Osteoblast (primary cell): ENCODE results near the gene OR5A1. TPM values are rescaled to one million over a fixed set of nuclear protein-coding genes. Genes with fewer than 3 reads are reported as not detected.

Experiments
- DNase-seq: peaks from one replicate; pipeline ENCODE4 v3.0.0; 2011; ENCODE audit warnings: low spot score, mixed read lengths; ENCODE audit not compliant: insufficient read length; ENCODE audit errors: missing footprints
- H2AFZ ChIP-seq: 2 replicates; pipeline ENCODE4 v1.6.0; 2011; ENCODE audit warnings: mild to moderate bottlenecking, low read length
- H3K27ac ChIP-seq: 2 replicates; pipeline ENCODE4 v1.5.1; 2011; ENCODE audit warnings: mild to moderate bottlenecking, low read depth, low read length, moderate library complexity
- H3K27me3 ChIP-seq: 2 replicates; pipeline ENCODE4 v1.6.0; 2012; ENCODE audit warnings: mild to moderate bottlenecking, control low read depth, inconsistent platforms, low read length, moderate library complexity; ENCODE audit not compliant: insufficient read depth
- H3K36me3 ChIP-seq: 2 replicates; pipeline ENCODE4 v1.5.1; 2011; ENCODE audit warnings: mild to moderate bottlenecking, low read length, control low read depth, moderate library complexity; ENCODE audit not compliant: insufficient read depth
- H3K4me1 ChIP-seq: 2 replicates; pipeline ENCODE4 v1.5.1; 2011; ENCODE audit warnings: mild to moderate bottlenecking, low read length, control low read depth, moderate library complexity; ENCODE audit not compliant: insufficient read depth
- H3K4me2 ChIP-seq: 2 replicates; pipeline ENCODE4 v1.6.0; 2011; ENCODE audit warnings: mild to moderate bottlenecking, low read length; ENCODE audit not compliant: insufficient read depth
- H3K4me3 ChIP-seq: fragments of 200-600 bp; sonication (generic); 3 replicates; pipeline ENCODE4 v1.5.1; 2012; ENCODE audit warnings: mild to moderate bottlenecking, low read length, inconsistent platforms; ENCODE audit not compliant: insufficient read depth
- H3K79me2 ChIP-seq: 2 replicates; pipeline ENCODE4 v1.6.0; 2012; ENCODE audit warnings: mild to moderate bottlenecking, low read length, control low read depth, inconsistent platforms; ENCODE audit not compliant: insufficient read depth
- H3K9me3 ChIP-seq: 2 replicates; pipeline ENCODE4 v1.5.1; 2011; ENCODE audit warnings: low read depth, low read length, control low read depth
- H4K20me1 ChIP-seq: 2 replicates; pipeline ENCODE4 v1.6.0; 2012; ENCODE audit warnings: mild to moderate bottlenecking, low read length, control low read depth; ENCODE audit not compliant: insufficient read depth
- CTCF ChIP-seq: IDR thresholded peaks from 2 replicates; pipeline ENCODE4 v1.5.1; 2011; ENCODE audit warnings: mild to moderate bottlenecking, low read depth, low read length, moderate library complexity; ENCODE audit errors: extremely low read depth
- total RNA-seq: library from RNA; depleted of rRNA; stranded (reverse); fragments of >200 nt; gene quantifications from 2 replicates; pipeline ENCODE4 v1.2.3, GENCODE V29; 2012

OR5A1 gene
- total RNA-seq, 1 donor = not detected

DNA sequence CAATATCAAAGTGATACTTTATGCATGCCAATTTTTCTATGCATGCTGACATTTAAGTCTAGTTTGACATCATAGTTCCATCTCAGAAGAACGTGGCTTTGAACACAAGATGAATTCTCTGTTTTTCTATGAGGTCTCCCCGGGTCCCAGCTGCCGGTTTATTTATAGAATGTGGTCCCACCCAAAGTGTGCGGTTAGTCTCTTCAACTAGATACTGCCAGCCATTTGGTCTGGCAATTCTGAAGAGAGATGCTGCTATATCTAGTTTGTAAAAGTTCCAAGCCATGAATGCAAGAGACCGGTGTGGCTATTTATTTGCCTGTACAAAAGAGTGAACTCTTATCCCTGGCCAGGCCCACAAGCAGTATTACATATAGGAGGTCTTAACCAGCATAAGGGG is 19.2 kb upstream of the OR5A1 start:
- no peak for TF ChIP-seq CTCF
- DNase-seq = no peak

DNA sequence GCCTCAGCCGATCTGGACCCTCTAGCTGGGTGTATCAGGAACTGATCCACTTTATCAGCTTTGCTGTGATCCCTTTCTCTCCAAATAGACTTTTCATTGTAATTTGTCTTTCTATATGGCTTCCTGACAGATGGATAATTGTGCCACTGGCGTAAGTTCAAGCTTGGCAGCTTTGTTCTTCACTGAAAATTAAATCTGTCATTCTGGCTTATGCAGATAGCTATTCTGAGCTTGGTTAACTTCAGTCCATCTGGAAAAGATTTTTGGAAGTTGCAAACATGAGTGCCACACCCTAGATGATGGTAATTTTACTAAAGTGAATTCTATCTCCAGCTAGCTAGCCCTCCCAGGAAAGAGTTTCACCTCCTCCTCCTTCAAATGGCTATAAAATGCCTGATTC is 18.1 kb upstream of the OR5A1 start:
- Histone ChIP-seq H3K27ac (no peak overlapping the region), H3K36me3 (no peaks in the 10 kb centered on the region), H4K20me1 (no peaks in the 10 kb centered on the region), H3K79me2 (no peaks in the 10 kb centered on the region), H2AFZ (no peak overlapping the region), H3K9me3 (no peaks in the 10 kb centered on the region), H3K4me1 (no peaks in the 10 kb centered on the region), H3K4me2 (no peak overlapping the region), H3K27me3 (no peaks in the 10 kb centered on the region), H3K4me3 (no peak overlapping the region)
- no peak for TF ChIP-seq CTCF
- DNase-seq = no peak

More for the DNA sequence above, 19.2 kb upstream of the OR5A1 start:
- H3K27ac ChIP-seq = no peak overlapping the region
- H3K9me3 ChIP-seq = no peaks in the 10 kb centered on the region
- H3K36me3 ChIP-seq = no peaks in the 10 kb centered on the region
- no peak overlapping the region for H3K4me3 ChIP-seq
- H3K4me2 ChIP-seq = no peak overlapping the region
- H4K20me1 ChIP-seq = no peaks in the 10 kb centered on the region
- H3K27me3 ChIP-seq = no peaks in the 10 kb centered on the region
- no peak overlapping the region for H2AFZ ChIP-seq
- no peaks in the 10 kb centered on the region for H3K79me2 ChIP-seq
- no peaks in the 10 kb centered on the region for H3K4me1 ChIP-seq

GRCh38 chr11:59423835-59424234 is 12.4 kb upstream of the OR5A1 start:
- Histone ChIP-seq H3K27ac (no peak overlapping the region), H3K4me2 (no peak overlapping the region), H3K4me1 (no peaks in the 10 kb centered on the region), H2AFZ (no peak overlapping the region), H3K79me2 (no peaks in the 10 kb centered on the region), H4K20me1 (no peaks in the 10 kb centered on the region), H3K36me3 (no peaks in the 10 kb centered on the region), H3K9me3 (no peaks in the 10 kb centered on the region), H3K4me3 (no peak overlapping the region), H3K27me3 (no peaks in the 10 kb centered on the region)
- no peak for TF ChIP-seq CTCF
- DNase-seq = no peak

DNA sequence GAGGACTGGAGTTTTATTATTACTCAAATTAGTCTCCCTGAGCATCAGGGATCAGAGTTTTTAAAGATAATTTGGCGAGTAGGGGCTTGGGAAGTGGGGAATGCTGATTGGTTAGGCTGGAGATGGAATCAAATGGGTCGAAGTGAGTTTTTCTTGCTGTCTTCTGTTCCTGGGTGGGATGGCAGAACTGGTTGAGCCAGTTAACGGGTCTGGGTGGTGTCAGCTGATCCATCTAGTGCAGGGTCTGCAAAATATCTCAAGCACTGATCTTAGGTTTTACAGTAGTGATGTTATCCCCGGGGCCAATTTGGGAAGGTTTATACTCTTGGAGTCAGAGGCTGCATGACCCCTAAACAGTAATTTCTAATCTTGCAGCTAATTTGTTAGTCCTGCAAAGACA is 11.1 kb upstream of the OR5A1 start:
- TF ChIP-seq CTCF = no peak
- Histone ChIP-seq H3K4me2 (no peak overlapping the region), H3K4me1 (no peaks in the 10 kb centered on the region), H2AFZ (no peak overlapping the region), H3K79me2 (no peaks in the 10 kb centered on the region), H3K9me3 (no peaks in the 10 kb centered on the region), H3K4me3 (no peak overlapping the region), H3K36me3 (no peaks in the 10 kb centered on the region), H4K20me1 (no peaks in the 10 kb centered on the region), H3K27me3 (no peaks in the 10 kb centered on the region), H3K27ac (no peak overlapping the region)
- DNase-seq = no peak
